Activated naive CD4-positive, alpha-beta T cell (primary cell): ENCODE data around the gene DUSP8.
A peak's percentile ranks its signal among the peaks of the same experiment; 100 is the strongest.

ENCODE experiments used
- DNase-seq, 4 experiments: peaks; one replicate each; lab custom pipeline; 2025; lab: John Stamatoyannopoulos, UW

The DUSP8 gene

DNA sequence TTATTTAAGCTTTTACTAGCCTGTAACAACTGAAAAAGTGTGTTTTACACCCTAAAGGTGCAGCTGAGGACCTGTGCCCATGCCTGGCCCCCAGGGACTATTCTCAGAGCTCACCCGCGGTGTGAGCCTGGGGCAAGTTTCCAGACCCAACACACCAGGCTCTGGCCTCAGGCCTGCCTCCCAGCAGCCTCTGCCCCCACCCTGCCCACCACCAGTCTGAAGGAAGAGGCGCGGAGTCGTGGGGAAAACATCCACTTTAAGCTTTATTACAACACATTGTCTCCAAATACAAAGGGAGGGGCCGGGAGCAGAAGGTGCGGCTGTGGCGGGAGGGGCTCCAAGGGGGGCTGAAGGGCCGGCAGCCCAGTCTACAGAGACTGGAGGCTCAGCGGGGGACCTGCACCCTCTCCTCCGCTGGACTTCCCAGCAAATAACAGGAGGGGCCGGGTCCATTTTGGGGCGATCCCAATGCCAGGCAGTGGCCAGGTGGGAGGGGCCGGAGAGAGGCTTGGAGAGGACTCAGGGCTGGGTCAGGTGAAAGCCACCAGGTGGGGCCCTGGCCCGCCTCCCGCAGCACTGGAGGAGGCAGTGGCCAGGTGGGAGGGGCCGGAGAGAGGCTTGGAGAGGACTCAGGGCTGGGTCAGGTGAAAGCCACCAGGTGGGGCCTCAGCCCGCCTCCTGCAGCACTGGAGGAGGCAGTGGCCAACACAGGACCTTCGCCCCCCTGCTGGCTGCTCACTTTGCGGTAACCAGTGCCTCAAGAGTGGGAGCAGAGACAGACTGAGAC lies 18.1 kb downstream of the DUSP8 start:
- no peak for DNase-seq

DNA sequence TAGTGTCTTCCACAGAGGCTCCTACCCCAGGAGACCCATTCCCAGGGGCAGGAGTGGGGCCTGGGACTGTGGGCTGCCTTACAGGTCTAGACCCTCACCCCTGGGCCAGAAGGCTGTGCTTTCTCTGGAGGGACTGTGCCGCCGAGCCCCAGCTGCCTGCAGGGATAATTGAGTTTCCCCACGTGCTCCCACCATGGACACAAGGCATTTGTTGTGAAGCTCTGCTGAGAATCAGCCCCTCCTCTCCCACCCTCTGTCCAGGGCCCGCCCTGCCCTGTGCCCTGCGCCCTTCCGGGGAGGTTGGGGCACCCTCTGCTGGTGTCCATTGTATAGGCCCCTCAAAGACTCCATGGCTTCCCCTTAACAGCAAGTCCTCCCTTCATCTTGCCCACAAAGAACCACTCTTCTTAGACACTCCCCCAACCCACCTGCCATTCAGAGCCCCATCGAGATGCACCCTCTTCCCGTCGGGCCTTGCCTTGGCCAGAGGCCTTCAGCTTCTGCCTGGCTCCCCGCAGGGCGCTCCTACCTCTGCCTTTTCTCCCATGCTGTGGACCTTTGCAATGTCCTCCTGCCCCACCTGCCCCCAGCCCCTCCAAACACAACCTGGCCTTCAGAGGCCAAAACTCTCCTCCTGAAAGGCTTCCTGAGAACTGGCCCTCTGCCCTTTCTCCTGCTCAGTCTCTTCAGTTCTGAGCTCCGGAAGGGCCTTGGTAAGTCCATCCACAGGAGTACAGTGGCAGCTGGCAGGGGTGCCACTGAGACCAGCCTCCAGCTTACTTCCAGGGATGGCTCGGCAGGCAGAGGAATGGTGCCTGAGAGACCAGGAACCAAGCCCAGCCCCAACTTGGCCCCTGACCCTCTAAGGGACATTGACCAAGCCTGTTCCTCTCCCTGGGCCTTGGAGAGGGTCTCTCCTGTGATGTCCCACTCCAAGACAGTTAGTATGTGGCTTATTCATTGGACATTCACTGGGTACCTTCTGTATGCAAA lies 22.4 kb downstream of the DUSP8 start:
- DNase-seq, result no peak

DNA sequence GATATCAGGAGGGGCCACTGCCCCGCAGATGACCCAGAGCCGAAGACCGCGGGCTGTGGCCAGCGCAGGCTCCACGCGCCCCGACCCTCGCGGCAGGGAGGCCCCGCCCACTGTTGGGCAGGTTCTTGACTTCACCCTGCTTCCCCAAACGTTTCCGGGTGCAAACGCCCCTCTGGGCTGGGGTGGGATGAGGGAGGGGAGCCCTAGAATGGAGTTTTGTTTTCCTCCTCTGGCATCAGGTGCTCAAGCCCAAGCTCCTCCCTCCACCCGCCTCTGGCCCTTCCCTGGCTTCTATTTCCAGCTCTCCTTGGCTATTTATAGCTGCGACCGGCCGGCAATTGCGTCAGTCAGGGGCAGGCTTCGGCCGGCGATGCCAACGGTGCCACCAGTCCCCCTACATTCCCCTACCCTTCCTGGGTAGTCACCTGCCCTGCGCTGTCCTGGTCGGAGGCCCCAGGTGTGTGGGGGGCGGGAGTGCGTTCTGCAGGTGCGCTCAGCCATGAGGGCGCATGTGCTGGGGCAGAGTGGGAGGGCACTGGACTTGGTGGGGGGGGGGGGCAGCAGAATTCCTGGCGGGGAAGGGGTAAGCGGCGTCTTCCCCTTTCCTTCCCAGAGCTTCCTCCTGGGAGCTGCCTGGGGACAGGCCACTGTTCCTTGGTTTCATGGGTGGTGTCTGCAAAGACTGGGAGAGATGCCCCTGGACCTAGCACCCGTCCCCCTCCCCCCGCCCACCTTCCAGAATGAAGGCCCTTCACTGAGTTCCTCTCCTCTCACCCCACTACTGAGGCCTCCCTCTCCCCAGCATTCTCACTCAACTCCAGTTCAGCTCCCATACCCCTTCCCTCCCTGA lies 23.6 kb downstream of the DUSP8 start:
- DNase-seq, result no peak

DNA sequence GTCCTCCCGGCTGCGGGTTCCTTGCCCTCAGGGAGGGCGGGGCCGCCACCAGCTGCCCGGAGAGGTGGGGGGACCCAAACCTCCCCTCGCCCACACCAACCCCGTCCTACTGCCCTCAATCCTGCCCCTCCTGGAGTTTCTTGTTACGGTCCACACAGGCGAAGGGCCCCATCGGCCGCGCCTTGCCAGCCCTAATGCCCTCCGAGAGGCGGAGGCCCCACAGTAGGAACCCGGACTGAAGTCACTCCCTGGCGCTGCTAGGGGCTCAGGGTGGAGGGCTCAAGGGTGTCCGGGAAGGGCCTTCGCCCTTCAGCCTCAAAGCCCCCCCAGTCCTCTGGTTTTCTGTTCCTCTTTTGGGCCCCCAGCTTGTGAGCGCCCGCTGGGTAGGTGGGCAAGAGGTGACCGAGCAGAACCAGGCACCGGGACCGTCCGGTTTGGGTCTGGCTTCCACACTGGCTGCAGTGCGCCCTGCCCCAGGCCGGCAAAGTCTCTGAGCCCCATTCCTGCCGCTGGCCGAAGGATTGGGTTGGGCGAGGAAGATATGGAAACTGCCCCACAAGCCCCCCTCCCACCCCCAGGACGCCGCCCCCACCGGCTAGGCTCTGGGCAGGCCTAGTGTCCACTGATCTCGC lies 24.5 kb downstream of the DUSP8 start:
- no peak for DNase-seq

DNA sequence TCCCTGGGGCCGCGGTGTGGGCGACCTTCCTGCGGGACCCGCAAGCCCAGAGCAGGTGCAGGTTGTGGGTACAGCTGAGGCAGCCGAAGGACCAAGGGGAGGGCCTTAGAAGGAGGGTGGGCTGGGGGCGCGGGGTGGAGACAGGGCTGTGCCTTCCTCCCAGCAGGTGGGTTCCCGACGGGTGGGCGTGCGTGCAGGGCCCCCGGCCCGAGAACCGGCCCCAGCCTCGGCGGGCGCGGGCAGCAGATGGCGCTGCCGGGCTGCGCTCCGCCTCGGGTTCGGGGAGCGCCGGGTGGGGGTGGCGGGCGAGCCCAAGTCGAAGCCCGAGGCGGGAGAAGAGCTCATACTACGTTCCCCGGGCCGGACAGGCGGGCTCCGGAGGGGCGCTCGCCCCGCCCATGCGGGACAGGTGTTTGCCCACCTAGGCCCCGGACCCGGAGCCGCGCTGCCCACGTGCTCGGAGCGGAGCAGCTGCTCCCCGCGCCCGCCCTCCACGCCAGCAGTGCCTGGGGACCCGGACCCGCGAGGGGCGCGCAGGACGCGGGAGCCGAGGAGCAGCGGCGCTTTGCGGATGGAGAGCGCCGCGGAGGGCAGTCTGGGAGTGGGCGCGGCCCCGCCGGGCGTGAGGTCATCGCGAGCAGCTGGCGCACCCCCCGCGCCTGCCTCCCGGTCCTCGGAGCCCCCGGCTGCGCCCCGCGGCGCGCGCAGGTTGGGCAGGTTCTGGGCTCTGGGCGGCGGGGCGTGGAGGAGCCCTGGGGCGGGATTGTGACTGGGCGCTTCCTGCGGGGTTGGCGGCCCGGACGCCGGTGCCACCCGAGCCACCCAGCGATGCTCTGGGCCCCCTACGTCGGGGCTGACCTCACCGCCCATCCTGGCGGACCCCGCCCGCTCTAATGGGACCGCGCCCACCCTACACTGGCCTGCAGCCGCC lies 25.3 kb downstream of the DUSP8 start:
- DNase-seq, result peak in 1 of 4 experiments; percentile 42

DNA sequence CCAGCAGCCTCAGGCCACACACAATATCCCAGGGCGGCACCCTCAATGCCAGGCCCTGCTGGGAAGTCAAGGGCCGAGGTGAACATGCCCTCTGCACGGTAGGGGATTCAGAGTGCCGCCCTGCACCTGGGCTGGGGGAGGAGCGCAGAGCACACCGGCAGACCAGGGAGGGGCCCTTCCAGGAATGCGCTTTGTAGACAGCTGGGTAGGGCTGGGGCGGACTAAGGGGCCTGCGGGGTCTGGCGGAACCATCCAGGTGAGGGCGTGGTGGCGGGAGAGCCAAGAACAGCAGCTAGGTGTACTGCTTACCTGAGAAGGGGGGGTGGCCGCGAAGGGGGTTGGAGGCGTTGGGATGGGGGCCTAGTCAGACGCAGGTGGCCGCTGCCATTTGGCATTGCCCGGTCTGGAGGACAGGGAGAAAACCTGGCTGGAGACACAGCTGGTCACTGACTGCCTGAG lies 26.0 kb downstream of the DUSP8 start:
- no peak for DNase-seq

DNA sequence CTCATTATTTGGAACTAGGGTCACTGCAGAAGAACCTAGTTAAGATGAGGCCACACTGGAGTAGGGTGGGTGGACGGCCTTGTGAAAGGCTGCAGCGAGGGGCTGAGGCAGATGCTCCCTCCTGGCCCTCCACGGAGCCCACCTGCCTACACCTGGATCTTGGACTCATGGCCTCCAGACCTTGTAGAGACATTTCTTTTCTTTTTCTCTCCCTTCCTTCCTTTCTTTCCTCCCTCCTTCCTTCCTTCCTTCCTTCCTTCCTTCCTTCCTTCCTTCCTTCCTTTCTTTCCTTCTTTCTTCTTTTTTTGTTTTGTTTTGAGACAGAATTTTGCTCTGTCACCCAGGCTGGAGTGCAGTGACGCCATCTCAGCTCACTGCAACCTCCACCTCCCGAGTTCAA lies 26.6 kb downstream of the DUSP8 start:
- no peak for DNase-seq

DNA sequence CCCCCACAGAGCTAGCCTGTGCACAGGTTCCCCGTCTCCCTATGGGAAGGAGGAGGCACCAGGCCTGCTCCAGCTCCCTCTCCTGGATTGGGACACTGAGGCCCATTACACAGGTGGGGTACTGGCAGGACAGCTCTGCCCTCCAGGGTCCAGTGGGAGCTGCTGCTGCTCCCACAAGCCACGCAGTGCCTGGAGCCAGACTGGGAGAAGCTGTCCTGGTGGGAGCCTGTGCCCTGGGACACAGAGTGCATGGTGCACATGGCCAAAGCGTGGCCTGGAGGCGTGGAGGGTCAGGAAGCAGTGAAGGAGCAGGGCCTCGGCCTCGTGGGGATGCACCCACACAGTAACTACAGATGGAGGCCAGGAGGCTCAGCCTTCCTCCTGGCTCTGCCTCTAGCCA lies 27.5 kb downstream of the DUSP8 start:
- no peak for DNase-seq

DNA sequence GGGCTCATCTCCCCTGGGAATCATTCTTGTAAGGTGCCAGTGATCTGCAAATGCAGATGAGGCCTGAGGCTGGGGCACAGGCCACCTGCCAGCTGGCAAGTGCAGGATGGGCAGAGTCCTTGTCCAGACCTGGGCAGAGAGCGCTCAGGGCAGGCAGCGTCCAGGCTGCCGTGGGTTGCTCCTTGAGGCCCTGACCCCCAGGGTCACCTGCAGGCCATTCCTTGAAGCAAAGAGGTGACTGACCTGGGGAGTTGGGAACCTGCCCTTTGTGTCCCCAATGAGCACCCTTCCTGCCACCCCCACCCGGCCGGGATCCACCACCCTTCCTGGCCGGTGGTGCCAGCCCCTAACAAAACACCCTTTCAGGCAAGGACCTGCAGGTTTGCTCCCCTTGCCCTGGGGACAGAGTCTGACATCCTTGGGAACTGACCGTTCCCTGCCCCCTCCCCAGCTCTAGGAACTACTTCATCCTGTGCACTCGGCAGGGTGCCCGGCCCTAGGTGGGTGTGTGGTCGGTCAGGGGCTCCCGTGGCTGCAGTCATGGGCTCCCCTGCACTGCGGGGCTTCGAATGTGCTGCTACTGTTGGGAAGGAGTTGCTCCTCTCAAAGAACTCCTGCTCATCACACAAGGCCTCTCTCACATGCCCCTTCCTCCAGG lies 28.3 kb downstream of the DUSP8 start:
- DNase-seq, result no peak

DNA sequence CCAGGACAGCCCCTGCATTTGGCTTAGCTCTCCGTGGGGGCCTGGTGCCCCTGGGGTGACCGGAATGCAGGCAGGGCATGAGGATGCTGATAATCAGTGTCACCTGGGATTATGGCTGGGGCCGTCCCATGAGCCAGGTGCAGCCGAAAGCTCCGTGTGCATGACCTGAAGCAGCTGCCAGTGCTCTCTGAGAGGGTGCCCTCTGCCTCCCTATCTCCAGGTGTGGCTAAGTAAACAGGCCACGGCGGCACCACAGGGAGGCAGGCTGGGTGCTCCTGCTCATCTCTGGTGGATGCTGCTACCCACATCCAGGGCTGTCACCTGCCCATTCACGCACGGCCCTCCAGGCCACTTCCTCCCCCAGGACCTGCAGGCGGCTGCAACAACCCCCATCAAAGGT lies 29.8 kb downstream of the DUSP8 start:
- no peak for DNase-seq

DNA sequence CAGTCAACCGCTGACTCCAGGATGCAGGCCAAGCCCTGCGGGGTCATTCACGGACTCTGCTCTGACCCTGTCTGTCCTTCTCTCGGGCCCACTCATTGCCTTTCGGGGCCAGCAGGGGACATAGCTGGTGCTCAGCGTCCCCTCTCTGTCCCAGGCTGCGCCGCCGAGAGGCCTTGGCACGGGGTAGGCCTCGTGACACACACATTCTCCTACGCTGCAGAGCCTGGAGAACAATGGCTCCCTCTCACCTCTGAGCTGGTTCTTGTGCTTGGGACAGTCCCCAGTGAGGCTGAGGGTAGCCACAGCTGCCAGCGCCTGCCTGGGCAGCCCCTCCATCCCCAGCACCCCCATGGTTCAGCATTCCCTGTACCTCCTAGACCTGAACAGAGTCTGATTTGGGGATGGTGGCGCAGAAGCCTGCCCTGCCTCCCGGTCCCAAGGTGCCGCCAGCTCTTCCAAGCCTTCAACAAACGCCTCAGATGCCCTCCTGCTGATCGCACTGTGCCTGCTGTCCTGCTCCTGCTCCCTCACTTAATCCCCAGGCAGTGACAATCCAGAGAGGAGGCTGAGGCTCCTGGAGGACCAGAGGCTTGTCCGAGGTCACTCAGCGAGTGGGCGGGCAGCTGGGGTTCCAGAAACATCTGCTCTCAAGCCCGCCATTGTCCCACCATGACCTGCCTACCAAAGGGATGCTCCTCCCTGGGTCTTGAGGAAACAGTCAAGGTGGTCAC lies 30.4 kb downstream of the DUSP8 start:
- DNase-seq, result no peak

DNA sequence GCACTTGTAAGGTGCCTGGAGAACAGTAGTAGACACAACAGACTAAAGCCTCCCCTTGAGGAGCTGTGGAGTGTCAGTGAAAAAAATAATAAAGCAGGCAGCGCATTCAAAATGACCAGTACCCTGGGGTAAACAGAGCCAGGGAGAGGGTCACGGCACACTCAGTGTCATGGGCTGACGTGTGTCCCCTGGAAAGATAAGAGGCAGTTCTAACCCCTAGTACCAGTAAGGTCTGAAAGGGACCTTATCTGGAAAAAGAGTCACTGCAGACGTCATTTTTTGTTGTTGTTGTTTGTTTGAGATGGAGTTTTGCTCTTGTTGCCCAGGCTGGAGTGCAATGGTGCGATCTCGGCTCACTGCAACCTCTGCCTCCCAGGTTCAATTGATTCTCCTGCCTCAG lies 32.0 kb downstream of the DUSP8 start:
- DNase-seq, result no peak

DNA sequence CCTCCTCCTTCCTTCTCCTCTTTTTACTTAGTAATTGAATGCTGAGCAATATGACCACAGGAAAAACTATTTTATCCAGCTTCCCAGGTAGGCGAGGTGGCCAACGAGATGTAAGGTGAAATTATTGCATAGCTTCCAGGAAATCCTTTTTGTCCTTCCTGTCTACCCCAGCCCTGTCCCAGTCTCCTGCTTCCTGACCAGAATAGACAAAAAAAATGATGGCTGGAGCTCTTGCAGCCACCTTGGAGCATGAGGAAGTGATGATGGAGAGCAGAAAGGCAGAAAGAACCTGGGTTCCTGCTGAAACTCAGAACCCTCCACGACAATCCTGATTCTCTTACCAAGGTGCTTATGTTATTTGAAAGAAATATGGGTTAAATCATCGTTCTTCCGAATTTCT lies 33.9 kb downstream of the DUSP8 start:
- no peak for DNase-seq

DNA sequence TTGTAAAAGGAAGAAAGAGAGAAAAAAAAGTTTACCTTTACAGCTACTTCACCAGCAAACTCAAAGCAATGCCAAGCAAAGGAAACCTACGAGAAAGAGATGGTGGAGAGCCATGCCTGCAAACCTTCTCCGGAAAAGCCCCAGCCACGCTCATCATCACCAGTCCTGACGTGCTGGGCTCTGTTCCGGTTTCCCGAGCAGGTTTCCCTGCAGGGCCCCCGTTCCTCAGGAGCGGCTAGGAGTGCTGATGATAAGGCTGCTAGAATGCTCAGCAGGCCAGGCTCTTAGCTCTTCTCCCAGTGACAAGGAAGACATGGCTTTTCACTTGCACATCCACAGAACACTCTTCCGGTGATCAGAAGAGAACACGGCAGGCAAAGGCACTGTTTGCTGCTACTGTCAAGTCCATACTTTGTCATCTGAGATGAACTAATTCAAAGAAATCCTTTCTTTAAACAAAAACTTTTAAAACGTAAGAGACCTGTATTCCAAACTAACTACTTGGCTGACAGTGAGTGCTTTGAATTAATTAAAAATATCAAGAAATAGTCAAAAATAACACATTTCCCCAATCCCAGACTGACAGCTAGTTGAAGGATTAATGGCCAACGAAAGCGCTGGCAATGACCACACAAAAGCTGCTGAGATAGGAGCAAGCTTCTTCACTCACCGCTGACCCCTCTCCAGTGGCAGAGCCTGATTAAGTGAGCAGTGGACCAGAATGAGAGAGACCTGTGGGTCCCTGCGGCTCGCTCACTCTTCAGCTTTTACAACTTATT lies 35.8 kb downstream of the DUSP8 start:
- DNase-seq, result no peak

DNA sequence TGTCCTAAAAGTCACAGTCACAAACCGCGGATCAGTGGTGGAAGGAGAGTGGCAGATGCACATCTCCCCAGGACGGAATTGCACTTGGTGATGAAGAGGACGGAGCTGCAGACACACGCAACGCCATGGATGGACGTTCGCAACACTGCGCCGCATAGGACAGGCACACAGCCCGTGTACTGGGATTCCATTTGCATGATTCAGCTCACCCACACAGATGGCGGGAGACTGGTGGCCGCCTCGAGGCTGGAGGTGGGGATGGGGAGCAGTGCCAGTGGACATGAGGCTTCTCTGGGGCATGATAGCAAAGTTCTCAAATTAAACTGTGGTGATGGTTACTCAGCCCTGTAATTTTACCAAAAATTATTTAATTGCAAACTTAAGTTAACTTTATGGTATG lies 37.4 kb downstream of the DUSP8 start:
- DNase-seq, result no peak

DNA sequence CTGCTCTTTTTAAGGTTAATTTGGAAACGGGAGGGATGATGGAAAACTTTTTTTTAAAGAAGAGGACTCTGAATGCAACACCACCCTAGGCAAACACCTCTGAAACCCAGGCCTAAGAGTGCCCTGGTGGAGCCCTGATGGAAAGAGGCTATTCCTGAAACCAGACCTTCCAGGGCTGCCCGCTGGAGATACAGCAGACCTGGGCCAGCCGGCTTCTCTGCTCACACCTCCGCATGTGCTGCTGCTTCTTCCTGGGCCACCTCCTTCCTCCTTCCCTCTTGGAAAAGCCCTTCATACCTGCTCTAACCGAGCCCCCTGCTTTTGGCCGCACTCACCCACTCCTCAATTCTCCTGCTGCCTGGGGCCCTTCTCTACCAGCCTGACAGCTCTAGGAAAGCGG lies 37.9 kb downstream of the DUSP8 start:
- no peak for DNase-seq

DNA sequence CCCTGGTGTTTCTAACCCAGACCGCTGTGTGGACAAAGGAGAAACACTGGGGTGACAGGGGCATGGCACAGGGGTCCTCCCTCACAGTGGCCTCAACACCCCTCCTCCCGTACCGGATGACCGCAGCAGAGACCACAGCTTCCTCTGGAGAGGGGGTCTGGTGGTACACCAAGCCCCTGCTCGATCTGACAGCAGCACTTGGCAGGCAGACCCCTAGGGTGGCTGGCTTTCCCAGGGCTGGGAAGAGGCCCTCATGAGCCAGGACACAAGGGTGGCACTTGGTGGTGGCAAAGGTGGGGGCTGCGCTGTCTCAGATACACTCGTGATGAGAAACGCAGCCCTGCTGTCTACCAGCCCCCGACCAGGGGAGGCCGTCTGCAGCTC lies 38.7 kb downstream of the DUSP8 start:
- DNase-seq, result no peak

DNA sequence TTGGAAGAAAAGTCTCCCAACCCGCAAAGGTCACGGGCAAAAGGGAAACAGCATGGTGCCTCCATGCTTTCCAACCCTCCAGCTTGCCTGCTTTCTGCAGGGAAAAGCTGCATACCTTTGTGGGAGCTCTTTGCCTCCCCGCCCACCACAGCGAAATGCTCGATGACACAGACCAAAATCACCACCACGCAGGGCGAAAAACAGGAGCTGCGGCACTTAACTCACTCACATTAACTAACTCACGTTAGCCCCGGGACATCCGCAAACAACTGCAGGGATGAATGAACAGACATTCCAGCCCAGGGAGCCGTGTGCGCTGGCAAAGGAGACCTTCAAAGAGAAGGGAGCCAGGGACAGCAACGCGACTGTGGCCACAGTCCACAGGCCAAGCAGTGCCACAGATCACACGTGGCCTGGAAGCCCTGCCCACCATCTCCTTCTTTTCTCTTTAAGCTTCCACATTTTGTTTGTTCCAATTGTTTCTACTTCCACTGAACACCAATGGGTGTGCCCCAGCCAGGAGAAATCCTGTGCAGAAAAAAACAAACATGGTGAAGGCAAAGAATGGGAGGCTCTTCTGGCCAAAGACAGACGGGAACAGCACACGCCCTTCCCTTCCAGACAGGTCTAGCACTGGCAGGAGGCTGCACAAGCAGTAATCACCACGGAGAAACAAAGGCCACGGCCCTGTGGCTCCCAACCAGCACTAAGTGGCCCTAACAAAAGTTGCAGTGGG lies 39.3 kb downstream of the DUSP8 start:
- no peak for DNase-seq
